ENCODE data around the gene FYN.

The FYN gene

GRCh38 chr6:111806561-111807497, 66.4 kb downstream of the FYN start:
- DNase-seq (ENCODE audit: low read depth): no peak

- DNase-seq (ENCODE audit: low read depth): no peak
Observed at GRCh38 chr6:111806165-111806547, 67.1 kb downstream of the FYN start.

- peak; percentile 46 for DNase-seq (ENCODE audit: low read depth)
Observed at GRCh38 chr6:111805511-111806164, 67.6 kb downstream of the FYN start.

- DNase-seq (ENCODE audit: low read depth): peak; percentile 72
Observed at GRCh38 chr6:111804627-111805235, 68.5 kb downstream of the FYN start.

GRCh38 chr6:111803804-111804203, 69.4 kb downstream of the FYN start:
- no peak for DNase-seq (ENCODE audit: low read depth)

GRCh38 chr6:111803371-111803770, 69.9 kb downstream of the FYN start:
- DNase-seq (ENCODE audit: low read depth): peak; percentile 40

- DNase-seq (ENCODE audit: low read depth): no peak
Observed at GRCh38 chr6:111802720-111803330, 70.4 kb downstream of the FYN start.

- DNase-seq (ENCODE audit: low read depth): no peak
Observed at GRCh38 chr6:111802015-111802414, 71.2 kb downstream of the FYN start.

- DNase-seq (ENCODE audit: low read depth): no peak
Observed at GRCh38 chr6:111800821-111801220, 72.4 kb downstream of the FYN start.

- no peak for DNase-seq (ENCODE audit: low read depth)
Observed at GRCh38 chr6:111800259-111800765, 72.9 kb downstream of the FYN start.

- no peak for DNase-seq (ENCODE audit: low read depth)
Observed at GRCh38 chr6:111799576-111800258, 73.5 kb downstream of the FYN start.

- DNase-seq (ENCODE audit: low read depth): no peak
Observed at GRCh38 chr6:111798281-111798725, 74.9 kb downstream of the FYN start.

- peak; percentile 33 for DNase-seq (ENCODE audit: low read depth)
Observed at GRCh38 chr6:111796310-111796918, 76.8 kb downstream of the FYN start.

- DNase-seq (ENCODE audit: low read depth): no peak
Observed at GRCh38 chr6:111795558-111795957, 77.7 kb downstream of the FYN start.

GRCh38 chr6:111794727-111795452, 78.4 kb downstream of the FYN start:
- no peak for DNase-seq (ENCODE audit: low read depth)

- DNase-seq (ENCODE audit: low read depth): no peak
Observed at GRCh38 chr6:111794300-111794699, 79.0 kb downstream of the FYN start.

GRCh38 chr6:111793711-111794111, 79.5 kb downstream of the FYN start:
- DNase-seq (ENCODE audit: low read depth): no peak

- no peak for DNase-seq (ENCODE audit: low read depth)
Observed at GRCh38 chr6:111792914-111793700, 80.1 kb downstream of the FYN start.

- no peak for DNase-seq (ENCODE audit: low read depth)
Observed at GRCh38 chr6:111792241-111792640, 81.0 kb downstream of the FYN start.

- no peak for DNase-seq (ENCODE audit: low read depth)
Observed at GRCh38 chr6:111791415-111791814, 81.8 kb downstream of the FYN start.
